K562 (cell line): ENCODE results near the gene PATE4. TPM values are rescaled to one million over a fixed set of nuclear protein-coding genes. Genes with fewer than 3 reads are reported as not detected.
A peak's percentile ranks its signal among the peaks of the same experiment; 100 is the strongest.

ENCODE experiments used
- ATAC-seq: fragments of 200-7000 bp; cut with Tn5 transposase; 3 replicates; pipeline ENCODE4 v1.9.1; 2020; ENCODE audit warnings: moderate library complexity
- BruUV-seq: library from RNA; stranded (reverse); fragments of 400-500 nt; replicated peaks from 2 replicates; lab custom pipeline; 2021; lab: Mats Ljungman, UMichigan
- CTCF ChIA-PET: fragments of 300-600 bp; formaldehyde crosslinking; extraction: SDS; loops from one replicate; lab custom pipeline; 2021; ENCODE audit warnings: low intra/inter-chr PET ratio; lab: Yijun Ruan, JAX
- POLR2A ChIA-PET: fragments of 300-600, 350-650 bp; sonication (Branson Sonifier 250); formaldehyde crosslinking; extraction: SDS; loops from one replicate; lab custom pipeline; 2021; ENCODE audit warnings: antibody characterized with exemption, inconsistent platforms; lab: Yijun Ruan, JAX
- DNase-seq, 4 experiments: peaks; one replicate each; pipeline versions ENCODE4 v3.0.0 to v3.0.0-alpha.2; 2011 to 2018; ENCODE audit warnings: low spot score in 3 of 4, mixed read lengths in 3 of 4; ENCODE audit errors: extremely low read depth in 1 of 4
- FAIRE-seq: peaks from 2 replicates; lab custom pipeline; 2011; peaks lifted over from hg19 to GRCh38; lab: Jason Lieb, UNC
- H2AFZ ChIP-seq: 2 replicates; pipeline ENCODE4 v1.6.0; 2011; ENCODE audit warnings: low read depth, low read length, control low read depth, inconsistent platforms
- H3K27ac ChIP-seq: fragments of 200-600 bp; 3 replicates; pipeline ENCODE4 v1.8.0; 2011; ENCODE audit warnings: low read depth, mild to moderate bottlenecking, control low read depth, inconsistent platforms, low read length, moderate library complexity, mixed read lengths; ENCODE audit errors: extremely low read depth
- H3K27me3 ChIP-seq, 2 experiments: fragments of 300-600 bp in 1 of 2; 2 replicates in 1 of 2; 3 replicates in 1 of 2; pipeline versions ENCODE4 v1.6.0 to v1.8.0; 2011; ENCODE audit warnings: inconsistent platforms in 2 of 2, low read length in 2 of 2, mild to moderate bottlenecking in 1 of 2, mixed read lengths in 1 of 2, moderate library complexity in 1 of 2; ENCODE audit not compliant: control insufficient read depth in 2 of 2, insufficient read depth in 2 of 2
- H3K36me3 ChIP-seq: fragments of 300-600 bp; 3 replicates; pipeline ENCODE4 v1.8.0; 2011; ENCODE audit warnings: mild to moderate bottlenecking, low read length, inconsistent platforms; ENCODE audit not compliant: control insufficient read depth, insufficient read depth
- H3K4me1 ChIP-seq, 2 experiments: fragments of 200-600 bp in 1 of 2; replicated peaks in 1 of 2; 2 replicates in 1 of 2; 3 replicates in 1 of 2; pipeline versions ENCODE4 v1.5.1 to v1.8.0; 2011; ENCODE audit warnings: inconsistent platforms in 2 of 2, low read length in 2 of 2, mild to moderate bottlenecking in 1 of 2, mixed read lengths in 1 of 2, moderate library complexity in 1 of 2; ENCODE audit not compliant: control insufficient read depth in 2 of 2, insufficient read depth in 2 of 2
- H3K4me2 ChIP-seq: 2 replicates; pipeline ENCODE4 v1.6.1; 2011; ENCODE audit warnings: low read length, control low read depth, inconsistent platforms, mixed read lengths; ENCODE audit not compliant: insufficient read depth
- H3K4me3 ChIP-seq: fragments of 200-600 bp; sonication (generic), shearing (Covaris generic); 2 replicates; pipeline ENCODE4 v1.5.1; 2016; ENCODE audit warnings: control low read depth, inconsistent platforms
- H3K79me2 ChIP-seq: fragments of 200-600 bp; 3 replicates; pipeline ENCODE4 v1.8.0; 2011; ENCODE audit warnings: low read length, inconsistent platforms; ENCODE audit not compliant: control insufficient read depth, insufficient read depth
- H3K9ac ChIP-seq, 2 experiments: 2 replicates each; pipeline versions ENCODE4 v1.6.0 to v1.6.1; 2011; ENCODE audit warnings: low read depth in 2 of 2, low read length in 2 of 2, control low read depth in 1 of 2, inconsistent platforms in 1 of 2, mild to moderate bottlenecking in 1 of 2, mixed read lengths in 1 of 2; ENCODE audit not compliant: insufficient read depth in 1 of 2
- H3K9me1 ChIP-seq: one replicate; pipeline ENCODE4 v1.6.0; 2011; ENCODE audit warnings: inconsistent platforms, mild to moderate bottlenecking, low read length, moderate library complexity; ENCODE audit not compliant: control insufficient read depth, insufficient read depth
- H3K9me3 ChIP-seq: replicated peaks from 2 replicates; pipeline ENCODE4 v1.5.1; 2011; ENCODE audit warnings: low read depth, low read length, inconsistent platforms; ENCODE audit not compliant: control insufficient read depth, insufficient read depth
- H4K20me1 ChIP-seq: replicated peaks from 2 replicates; pipeline ENCODE4 v1.6.1; 2011; ENCODE audit warnings: low read length, inconsistent platforms, mixed read lengths; ENCODE audit not compliant: control insufficient read depth, insufficient read depth
- ARID4B ChIP-seq: sonication (generic); formaldehyde crosslinking; IDR thresholded peaks from 2 replicates; pipeline ENCODE4 v1.8.0; 2022; ENCODE audit warnings: mild to moderate bottlenecking, missing genetic modification reagents
- CBX3 ChIP-seq, 2 experiments: IDR thresholded peaks; 1 replicate in 1 of 2; 2 replicates in 1 of 2; pipeline ENCODE4 v1.6.1; 2012; ENCODE audit warnings: inconsistent platforms in 2 of 2, low read length in 2 of 2, borderline replicate concordance in 1 of 2, control low read depth in 1 of 2
- JUND ChIP-seq, 2 experiments: IDR thresholded peaks; 2 replicates in 1 of 2; 3 replicates in 1 of 2; pipeline ENCODE4 v1.6.1; 2011; ENCODE audit warnings: borderline replicate concordance in 2 of 2, low read depth in 2 of 2, low read length in 2 of 2, improper control_type of control experiment in 1 of 2, missing biosample characterization in 1 of 2, missing genetic modification characterization in 1 of 2, missing genetic modification reagents in 1 of 2
- TRIM28 ChIP-seq: fragments of 450-650 bp; IDR thresholded peaks from 2 replicates; pipeline ENCODE4 v1.6.1; 2017
- ZEB2 ChIP-seq: fragments of 450-650 bp; IDR thresholded peaks from 2 replicates; pipeline ENCODE4 v1.6.1; 2016
- ZNF280A ChIP-seq: fragments of 450-650 bp; IDR thresholded peaks from 2 replicates; pipeline ENCODE4 v1.6.1; 2018; ENCODE audit warnings: mild to moderate bottlenecking, low read depth; ENCODE audit not compliant: partially characterized antibody
- ZNF347 ChIP-seq: fragments of 450-650 bp; formaldehyde crosslinking; IDR thresholded peaks from 2 replicates; pipeline ENCODE4 v1.4.0; 2020; ENCODE audit warnings: low read depth, mild to moderate bottlenecking, moderate library complexity
- ZNF668 ChIP-seq: fragments of 250-450 bp; sonication (Bioruptor Pico); IDR thresholded peaks from 2 replicates; pipeline ENCODE4 v1.8.0; 2022; ENCODE audit warnings: mild to moderate bottlenecking, inconsistent platforms
- WGBS: fragments of 100-300 bp; shearing (Covaris generic); methylation state at CpG from one replicate; pipeline ENCODE4 v1.1.6; 2016; ENCODE audit warnings: low coverage, mixed read lengths; ENCODE audit not compliant: insufficient coverage; ENCODE audit errors: missing lambda C conversion rate; 5-methylcytosine and 5-hydroxymethylcytosine counted together
- in situ Hi-C: fragments of 300-500 bp; cut with MboI; formaldehyde crosslinking; loops from 4 replicates; pipeline ENCODE4 v1.15.0; 2018; ENCODE audit warnings: inconsistent platforms, mixed read lengths
- intact Hi-C: fragments of 100-400 bp; cut with micrococcal nuclease; formaldehyde crosslinking; loops from 2 replicates; pipeline ENCODE4 v1.14.2; 2022
- polyA plus RNA-seq, 8 experiments: library from polyadenylated mRNA; depleted of rRNA in 4 of 8; stranded (reverse) in 5 of 8; unstranded in 3 of 8; fragments of >200 nt; fragmentation: Nextera tagmentation in 2 of 8; fragmentation: Illumina TruSeq in 1 of 8; extraction: Ambion mirVana in 2 of 8; extraction: Trizol in 1 of 8; gene quantifications; 2 replicates each; pipeline versions ENCODE4 v1.2.1 to v1.2.3, GENCODE V29; 2011 to 2014; ENCODE audit warnings: inconsistent platforms in 1 of 8, missing spikeins in 1 of 8
- total RNA-seq, 7 experiments: library from RNA; depleted of rRNA in 6 of 7; stranded (reverse); fragments of >200 nt in 6 of 7; fragmentation: Illumina TruSeq in 2 of 7; extraction: Trizol in 2 of 7; gene quantifications; 2 replicates each; pipeline versions ENCODE4 v1.2.1 to v1.2.3, GENCODE V29; 2011 to 2021; ENCODE audit warnings: low replicate concordance in 1 of 7
- TF ChIP-seq, protein P1 (sequence below): sonication (generic); formaldehyde crosslinking; IDR thresholded peaks from 2 replicates; pipeline ENCODE4 v1.8.0; 2022; ENCODE audit warnings: missing genetic modification reagents, mild to moderate bottlenecking, borderline replicate concordance

Gene PATE4
- total and polyA plus RNA-seq, 9 of the 15 experiments (the other 6 are each of a cell fraction or from before 2014, with no cell fraction given), result not detected

GRCh38 chr11:125802387-125802786 lies 30.7 kb upstream of the PATE4 start:
- Histone ChIP-seq H3K9me3 (no peaks in the 10 kb centered on the region; the same call in 1 of the 2 replicates), H3K27ac (no peak overlapping the region)
- intact Hi-C loops, result no loop called here
- POLR2A ChIA-PET, result no interaction called here
- no peak for FAIRE-seq
- peak; percentile 86; the same call in 1 of the 2 replicates for TF ChIP-seq TRIM28
- TF ChIP-seq ZNF280A, result peak; percentile 51
- no peak for TF ChIP-seq JUND (IDR thresholded peaks at IDR 0.05; ENCODE audit: borderline replicate concordance, low read depth, low read length)
- no peak for TF ChIP-seq JUND (tag; IDR thresholded peaks at IDR 0.05; ENCODE audit: borderline replicate concordance, low read depth, low read length)
- 0 out of 2 replicates have a peak, but pooled peaks have one; percentile 20 for TF ChIP-seq ZEB2
- TF ChIP-seq ZNF347 (CRISPR knock-in tag), result no peak
- TF ChIP-seq ZNF668 (CRISPR knock-in tag), result no peak
- no peak for TF ChIP-seq ARID4B
- 0 out of 3 replicates have a peak, but pooled peaks of 1 of the 2 experiments have one; percentile 28 for TF ChIP-seq CBX3 (IDR thresholded peaks at IDR 0.05; ENCODE audit: borderline replicate concordance in 1 of 2, low read length in 2 of 2)
- TF ChIP-seq, protein P1, sequence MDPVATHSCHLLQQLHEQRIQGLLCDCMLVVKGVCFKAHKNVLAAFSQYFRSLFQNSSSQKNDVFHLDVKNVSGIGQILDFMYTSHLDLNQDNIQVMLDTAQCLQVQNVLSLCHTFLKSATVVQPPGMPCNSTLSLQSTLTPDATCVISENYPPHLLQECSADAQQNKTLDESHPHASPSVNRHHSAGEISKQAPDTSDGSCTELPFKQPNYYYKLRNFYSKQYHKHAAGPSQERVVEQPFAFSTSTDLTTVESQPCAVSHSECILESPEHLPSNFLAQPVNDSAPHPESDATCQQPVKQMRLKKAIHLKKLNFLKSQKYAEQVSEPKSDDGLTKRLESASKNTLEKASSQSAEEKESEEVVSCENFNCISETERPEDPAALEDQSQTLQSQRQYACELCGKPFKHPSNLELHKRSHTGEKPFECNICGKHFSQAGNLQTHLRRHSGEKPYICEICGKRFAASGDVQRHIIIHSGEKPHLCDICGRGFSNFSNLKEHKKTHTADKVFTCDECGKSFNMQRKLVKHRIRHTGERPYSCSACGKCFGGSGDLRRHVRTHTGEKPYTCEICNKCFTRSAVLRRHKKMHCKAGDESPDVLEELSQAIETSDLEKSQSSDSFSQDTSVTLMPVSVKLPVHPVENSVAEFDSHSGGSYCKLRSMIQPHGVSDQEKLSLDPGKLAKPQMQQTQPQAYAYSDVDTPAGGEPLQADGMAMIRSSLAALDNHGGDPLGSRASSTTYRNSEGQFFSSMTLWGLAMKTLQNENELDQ (CRISPR knock-in tag), result no peak
- TF ChIP-seq, all 486 proteins: peak for 4
- Histone ChIP-seq H4K20me1 (no peaks in the 10 kb centered on the region), H3K79me2 (no peaks in the 10 kb centered on the region), H3K9ac (no peak overlapping the region), H2AFZ (no peak overlapping the region), H3K4me1 (no peaks in the 10 kb centered on the region), H3K4me3 (no peak overlapping the region), H3K27me3 (no peaks in the 10 kb centered on the region), H3K4me2 (no peak overlapping the region), H3K9me1 (no peaks in the 10 kb centered on the region), H3K36me3 (no peaks in the 10 kb centered on the region)
- no TSS peak for BruUV-seq
- in situ Hi-C loops, result no loop called here
- ATAC-seq (no peak), DNase-seq (no peak)
- CTCF ChIA-PET, result no interaction called here
- WGBS, result 0% methylated on average over 1 of the region's 1 CpG
